ENCODE measurements around the gene RNF220.

GRCh38 chr1:44647896-44648295, 242.8 kb downstream of the RNF220 start:
- TF ChIP-seq, protein P1, sequence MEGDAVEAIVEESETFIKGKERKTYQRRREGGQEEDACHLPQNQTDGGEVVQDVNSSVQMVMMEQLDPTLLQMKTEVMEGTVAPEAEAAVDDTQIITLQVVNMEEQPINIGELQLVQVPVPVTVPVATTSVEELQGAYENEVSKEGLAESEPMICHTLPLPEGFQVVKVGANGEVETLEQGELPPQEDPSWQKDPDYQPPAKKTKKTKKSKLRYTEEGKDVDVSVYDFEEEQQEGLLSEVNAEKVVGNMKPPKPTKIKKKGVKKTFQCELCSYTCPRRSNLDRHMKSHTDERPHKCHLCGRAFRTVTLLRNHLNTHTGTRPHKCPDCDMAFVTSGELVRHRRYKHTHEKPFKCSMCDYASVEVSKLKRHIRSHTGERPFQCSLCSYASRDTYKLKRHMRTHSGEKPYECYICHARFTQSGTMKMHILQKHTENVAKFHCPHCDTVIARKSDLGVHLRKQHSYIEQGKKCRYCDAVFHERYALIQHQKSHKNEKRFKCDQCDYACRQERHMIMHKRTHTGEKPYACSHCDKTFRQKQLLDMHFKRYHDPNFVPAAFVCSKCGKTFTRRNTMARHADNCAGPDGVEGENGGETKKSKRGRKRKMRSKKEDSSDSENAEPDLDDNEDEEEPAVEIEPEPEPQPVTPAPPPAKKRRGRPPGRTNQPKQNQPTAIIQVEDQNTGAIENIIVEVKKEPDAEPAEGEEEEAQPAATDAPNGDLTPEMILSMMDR (IDR thresholded peaks at IDR 0.05) = no peak
- no peak for TF ChIP-seq POLR2A (IDR thresholded peaks at IDR 0.05)
